Pancreas (tissue), 10 donors: ENCODE data around the gene PADI1. TPM values are rescaled to one million over a fixed set of nuclear protein-coding genes. Genes with fewer than 3 reads are reported as not detected.

ENCODE experiments used
- ATAC-seq, 4 donors: fragments of 200-7000 bp; cut with Tn5 transposase; one replicate each; pipeline versions ENCODE4 v1.8.0 to v1.9.1; 2020; ENCODE audit warnings: mild to moderate bottlenecking in 4 of 4, moderate library complexity in 4 of 4
- DNase-seq, 6 donors: peaks; one replicate each; pipeline ENCODE4 v3.0.0-alpha.2; 2020
- FAIRE-seq: peaks from 2 replicates; lab custom pipeline; 2012; peaks lifted over from hg19 to GRCh38; lab: Jason Lieb, UNC
- H3K27ac ChIP-seq, 4 donors: fragments of 200-600 bp; sonication (generic); 1 replicate in 3 of 4; 2 replicates in 1 of 4; pipeline versions ENCODE4 v1.5.0 to v1.8.0; 2020
- H3K27me3 ChIP-seq, 4 donors: fragments of 200-600 bp; one replicate each; pipeline ENCODE4 v1.8.0; 2021
- H3K36me3 ChIP-seq, 3 donors: fragments of 200-600 bp; sonication (generic) in 1 of 3; one replicate each; pipeline versions ENCODE4 v1.5.0 to v1.8.0; 2020 to 2021
- H3K4me1 ChIP-seq, 3 donors: fragments of 200-600 bp; one replicate each; pipeline ENCODE4 v1.8.0; 2021
- H3K4me3 ChIP-seq, 4 donors: fragments of 200-600 bp; sonication (generic) in 2 of 4; one replicate each; pipeline versions ENCODE4 v1.5.0 to v1.8.0; 2020 to 2021
- H3K9me3 ChIP-seq, 4 donors: fragments of 200-600 bp; one replicate each; pipeline ENCODE4 v1.8.0; 2021
- WGBS, 2 donors: extraction: QIAGEN DNeasy Blood & Tissue Kit; methylation state at CpG; one replicate each; pipeline ENCODE4 v1.1.7; 2013; 5-methylcytosine and 5-hydroxymethylcytosine counted together
- intact Hi-C, 3 donors: fragments of 100-400 bp; cut with DNase I; formaldehyde crosslinking; loops; one replicate each; pipeline versions ENCODE4 v1.11.1 to v1.14.2; 2022
- polyA plus RNA-seq, 2 donors: library from polyadenylated mRNA; stranded (reverse); fragments of 200-250 nt; gene quantifications; one replicate each; pipeline ENCODE4 v1.2.3, GENCODE V29; 2013
- total RNA-seq, 6 donors: library from RNA; stranded (reverse); fragmentation: NEBNext Ultra II Directional in 4 of 6; extraction: Animal tissue kit (Norgen Biotek cat#: 25700) in 4 of 6; gene quantifications; one replicate each; pipeline versions ENCODE4 v1.2.1 to v1.2.4, GENCODE V29; 2021 to 2023
- TF ChIP-seq, protein P1 (sequence below), 4 donors: fragments of 200-600 bp; sonication (generic) in 3 of 4; IDR thresholded peaks; one replicate each; pipeline versions ENCODE4 v1.5.0 to v1.8.0; 2021; ENCODE audit warnings: antibody characterized with exemption in 4 of 4
- donor health status: healthy with polysubstance abuse.
- donor health status: DM: no; HTN: no; CAD: no; lungs with moderate emphysema.
- donor health status: DM: no; HTN: no; CAD: no.
- donor health status: control.
- donor health status: control.
- donor health status: Bipolar disorder and iron deficiency.
- donor health status: DM: yes; HTN: yes; CAD: no.
- donor health status: DM: no; HTN: no; CAD: no.
- donor health status: DM: no; HTN: no; CAD: no.
- donor health status: DM: yes; HTN: yes; CAD: no.

Gene PADI1
- total RNA-seq: not detected
- under 1 TPM in 1 of 2 donors, not detected in 1; 0.23 TPM for polyA plus RNA-seq

GRCh38 chr1:17204546-17205440 lies at the start of gene PADI1:
PADI1 (plus strand) TSS chr1:17205128; CDS start chr1:17205218, 90 bp downstream.
- ATAC-seq: no peak
- TF ChIP-seq, protein P1, sequence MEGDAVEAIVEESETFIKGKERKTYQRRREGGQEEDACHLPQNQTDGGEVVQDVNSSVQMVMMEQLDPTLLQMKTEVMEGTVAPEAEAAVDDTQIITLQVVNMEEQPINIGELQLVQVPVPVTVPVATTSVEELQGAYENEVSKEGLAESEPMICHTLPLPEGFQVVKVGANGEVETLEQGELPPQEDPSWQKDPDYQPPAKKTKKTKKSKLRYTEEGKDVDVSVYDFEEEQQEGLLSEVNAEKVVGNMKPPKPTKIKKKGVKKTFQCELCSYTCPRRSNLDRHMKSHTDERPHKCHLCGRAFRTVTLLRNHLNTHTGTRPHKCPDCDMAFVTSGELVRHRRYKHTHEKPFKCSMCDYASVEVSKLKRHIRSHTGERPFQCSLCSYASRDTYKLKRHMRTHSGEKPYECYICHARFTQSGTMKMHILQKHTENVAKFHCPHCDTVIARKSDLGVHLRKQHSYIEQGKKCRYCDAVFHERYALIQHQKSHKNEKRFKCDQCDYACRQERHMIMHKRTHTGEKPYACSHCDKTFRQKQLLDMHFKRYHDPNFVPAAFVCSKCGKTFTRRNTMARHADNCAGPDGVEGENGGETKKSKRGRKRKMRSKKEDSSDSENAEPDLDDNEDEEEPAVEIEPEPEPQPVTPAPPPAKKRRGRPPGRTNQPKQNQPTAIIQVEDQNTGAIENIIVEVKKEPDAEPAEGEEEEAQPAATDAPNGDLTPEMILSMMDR (IDR thresholded peaks at IDR 0.05): no peak
- DNase-seq: peak in 1 of 6 donors; percentile 27
- FAIRE-seq: no peak
- Histone ChIP-seq H3K36me3 (no peaks in the 10 kb centered on the region), H3K9me3 (no peaks in the 10 kb centered on the region), H3K27me3 (no peaks in the 10 kb centered on the region), H3K4me1 (no peaks in the 10 kb centered on the region), H3K4me3 (no peak within 1 kb of the TSS), H3K27ac (no peak within 1 kb of the TSS)
- WGBS, 2 donors: 54 to 68% methylated on average over 9 of the region's 9 CpGs
- intact Hi-C loops: no loop called here

DNA sequence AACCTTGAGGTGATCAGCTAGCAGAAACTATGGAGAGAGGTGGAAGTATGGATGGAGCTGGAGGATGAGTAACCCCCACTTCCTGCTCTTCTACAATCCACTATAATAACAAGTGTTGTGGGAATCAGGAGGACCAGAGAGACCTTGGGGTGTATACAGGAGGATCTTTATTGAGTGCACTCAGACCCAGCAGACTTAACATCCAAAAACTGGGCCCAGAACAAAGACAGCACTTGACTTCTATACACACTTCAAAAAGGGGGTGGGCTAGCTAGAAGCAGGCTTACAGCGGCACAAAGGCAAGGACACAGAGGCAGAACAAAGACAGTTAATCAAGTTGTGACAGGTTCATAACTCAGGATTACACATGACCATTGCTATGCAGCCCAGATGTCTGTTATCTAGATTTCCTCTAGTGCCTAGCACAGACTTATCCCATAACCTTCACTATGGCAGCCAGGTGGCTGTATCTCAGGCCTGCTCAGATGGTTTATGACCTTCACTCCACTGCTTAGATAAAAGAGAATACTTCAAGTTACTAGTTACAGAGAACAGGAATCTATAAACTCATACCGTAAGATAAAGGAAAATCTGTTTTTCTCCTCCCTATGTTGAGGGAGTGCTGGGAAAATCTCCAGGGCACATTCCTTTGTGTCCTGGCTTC lies 49.5 kb upstream of the PADI1 start:
- Histone ChIP-seq H3K4me1 (no peaks in the 10 kb centered on the region), H3K4me3 (no peak overlapping the region), H3K27ac (no peak overlapping the region), H3K27me3 (no peaks in the 10 kb centered on the region), H3K9me3 (no peaks in the 10 kb centered on the region), H3K36me3 (no peaks in the 10 kb centered on the region)
- intact Hi-C loops: no loop called here
- TF ChIP-seq, protein P1 (IDR thresholded peaks at IDR 0.05): no peak
- DNase-seq: no peak
- no peak for FAIRE-seq
- WGBS, 2 donors: 8 to 15% methylated on average over 2 of the region's 2 CpGs
- ATAC-seq: no peak

DNA sequence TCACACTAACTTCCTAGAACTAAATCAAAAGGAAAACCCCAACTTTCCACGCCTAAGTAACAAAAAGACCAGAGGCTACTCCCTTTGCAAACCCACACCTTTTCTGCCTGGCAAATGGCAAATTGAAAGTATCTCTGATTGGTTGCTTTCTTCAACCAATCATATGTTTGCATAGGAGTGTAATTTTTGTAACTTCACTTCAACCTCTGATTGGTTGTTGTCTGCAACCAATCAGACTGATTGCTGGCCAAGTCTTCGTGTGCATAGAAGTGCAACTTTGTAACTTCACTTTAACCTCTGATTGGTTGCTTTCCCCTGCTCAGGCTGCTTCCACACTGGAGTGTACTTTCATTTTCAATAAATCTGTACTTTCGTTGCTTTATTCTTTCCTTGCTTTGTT lies 48.8 kb upstream of the PADI1 start:
- no peaks in the 10 kb centered on the region for H3K36me3 ChIP-seq
- WGBS, 2 donors: 60 to 66% methylated on average over 3 of the region's 3 CpGs
- H3K4me1 ChIP-seq: no peaks in the 10 kb centered on the region
- DNase-seq (no peak), FAIRE-seq (no peak), ATAC-seq (no peak)
- TF ChIP-seq, protein P1 (IDR thresholded peaks at IDR 0.05): no peak
- intact Hi-C loops: no loop called here
- H3K9me3 ChIP-seq: no peaks in the 10 kb centered on the region
- no peaks in the 10 kb centered on the region for H3K27me3 ChIP-seq
- no peak overlapping the region for H3K27ac ChIP-seq
- no peak overlapping the region for H3K4me3 ChIP-seq

- H3K27me3 ChIP-seq: no peaks in the 10 kb centered on the region
- H3K36me3 ChIP-seq: no peaks in the 10 kb centered on the region
- intact Hi-C loops: no loop called here
- no peak for FAIRE-seq
- H3K9me3 ChIP-seq: no peaks in the 10 kb centered on the region
- TF ChIP-seq, protein P1 (IDR thresholded peaks at IDR 0.05): no peak
- no peak overlapping the region for H3K4me3 ChIP-seq
- ATAC-seq: no peak
- H3K27ac ChIP-seq: no peak overlapping the region
- H3K4me1 ChIP-seq: no peaks in the 10 kb centered on the region
- DNase-seq: no peak
- 92 to 97% methylated on average over 2 of the region's 2 CpGs for WGBS, 2 donors
These were observed 46.0 kb upstream of the PADI1 start for GRCh38 chr1:17158961-17159360.
